NCI-H1694 treated with DMSO at 0.1 percent for 48 hours (cell line): ENCODE results near the gene TMEM121.

Experiments
- DNase-seq: peaks from one replicate; lab custom pipeline; 2025; lab: John Stamatoyannopoulos, UW

TMEM121 gene

DNA sequence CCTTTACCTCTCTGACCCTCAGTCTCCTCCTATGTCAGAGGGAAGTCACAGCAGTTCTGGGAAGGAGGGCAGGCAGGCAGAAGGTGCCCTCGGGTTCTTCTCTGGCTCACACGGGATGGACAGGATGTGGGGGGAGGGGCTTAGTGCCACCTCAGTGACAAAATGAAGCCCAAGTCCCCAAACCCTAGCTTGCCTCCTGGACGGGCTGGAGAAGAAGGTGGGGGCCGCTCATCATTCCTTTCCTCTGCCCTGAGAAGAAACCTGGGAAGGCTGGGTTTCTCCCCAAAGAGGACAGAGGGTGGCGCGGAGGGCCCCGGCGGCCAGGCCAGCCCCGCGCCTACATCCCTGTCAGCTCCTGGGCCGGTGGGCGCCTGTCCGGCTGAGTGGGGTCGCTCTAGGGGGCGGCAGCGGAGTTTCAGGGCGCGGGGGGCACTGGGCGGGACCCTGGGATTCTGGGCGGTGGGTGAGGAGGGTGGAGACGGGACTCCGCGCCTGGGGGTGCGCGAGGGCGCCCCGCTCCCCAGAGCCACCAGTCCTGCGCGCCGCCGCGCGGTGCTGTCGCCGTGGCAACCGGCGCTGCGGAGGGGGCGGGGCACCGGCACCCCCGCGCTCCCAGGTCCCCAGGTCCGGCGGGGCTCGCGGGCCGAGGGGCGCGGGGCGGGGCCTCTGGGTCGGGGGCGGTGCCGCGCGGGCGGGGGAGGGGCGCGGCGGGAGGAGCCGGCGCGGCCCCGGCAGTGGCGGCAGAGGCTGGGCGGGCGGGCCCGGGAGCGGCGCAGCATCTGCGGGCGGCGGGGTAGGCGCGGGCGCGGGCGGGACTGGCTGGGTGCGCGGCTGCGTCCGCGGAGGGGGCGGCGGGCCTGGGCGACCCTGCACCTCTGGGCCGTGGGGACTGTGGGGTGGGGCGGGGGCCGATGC is at the start of gene TMEM121:
Gene TMEM121, plus strand, starts transcription at position 723 of the 915 bp plus-strand sequence. CDS start 2,252 bp downstream, outside the sequence.
- DNase-seq: no peak

DNA sequence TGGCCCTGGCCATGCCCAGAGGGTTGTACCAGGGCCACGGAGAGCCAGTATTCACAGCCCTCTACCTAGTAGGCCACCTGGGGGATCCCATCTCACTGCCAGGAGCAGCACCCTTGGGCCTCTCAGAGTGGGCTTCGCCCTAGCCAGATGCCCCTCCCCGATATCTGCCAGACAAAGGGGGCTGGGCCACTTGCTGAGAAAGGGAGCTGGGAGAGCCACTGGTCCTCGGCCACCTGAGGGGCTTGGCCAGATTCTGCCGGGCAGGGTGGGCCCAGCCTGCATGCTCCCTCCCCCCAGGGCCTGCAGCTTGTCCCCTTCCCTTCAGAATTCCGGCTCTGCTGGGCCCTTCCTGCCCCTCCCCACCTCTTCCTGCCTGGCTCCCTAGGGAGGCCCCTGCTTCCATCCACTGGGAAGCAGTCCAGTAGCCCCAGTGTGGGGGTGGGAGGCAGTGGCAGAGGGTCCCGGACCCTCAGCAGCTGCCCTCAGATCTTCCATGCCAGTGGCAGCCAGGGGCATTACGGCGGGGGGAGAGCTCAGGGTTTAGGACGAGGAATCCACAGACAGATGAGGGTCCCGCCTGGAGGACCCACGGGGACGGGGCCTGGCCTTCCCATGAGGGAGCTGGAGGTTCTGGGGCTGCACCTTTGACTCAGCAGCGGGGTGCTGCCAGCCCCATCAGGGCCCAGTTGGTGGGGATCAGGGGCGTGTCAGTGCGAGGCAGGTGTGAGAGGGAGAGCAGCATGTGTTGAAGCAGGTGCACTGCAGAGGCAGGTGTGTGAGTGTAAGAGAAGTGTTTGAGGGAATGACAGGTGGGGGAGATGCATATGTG is 49.3 kb upstream of the TMEM121 start:
- DNase-seq: no peak

DNA sequence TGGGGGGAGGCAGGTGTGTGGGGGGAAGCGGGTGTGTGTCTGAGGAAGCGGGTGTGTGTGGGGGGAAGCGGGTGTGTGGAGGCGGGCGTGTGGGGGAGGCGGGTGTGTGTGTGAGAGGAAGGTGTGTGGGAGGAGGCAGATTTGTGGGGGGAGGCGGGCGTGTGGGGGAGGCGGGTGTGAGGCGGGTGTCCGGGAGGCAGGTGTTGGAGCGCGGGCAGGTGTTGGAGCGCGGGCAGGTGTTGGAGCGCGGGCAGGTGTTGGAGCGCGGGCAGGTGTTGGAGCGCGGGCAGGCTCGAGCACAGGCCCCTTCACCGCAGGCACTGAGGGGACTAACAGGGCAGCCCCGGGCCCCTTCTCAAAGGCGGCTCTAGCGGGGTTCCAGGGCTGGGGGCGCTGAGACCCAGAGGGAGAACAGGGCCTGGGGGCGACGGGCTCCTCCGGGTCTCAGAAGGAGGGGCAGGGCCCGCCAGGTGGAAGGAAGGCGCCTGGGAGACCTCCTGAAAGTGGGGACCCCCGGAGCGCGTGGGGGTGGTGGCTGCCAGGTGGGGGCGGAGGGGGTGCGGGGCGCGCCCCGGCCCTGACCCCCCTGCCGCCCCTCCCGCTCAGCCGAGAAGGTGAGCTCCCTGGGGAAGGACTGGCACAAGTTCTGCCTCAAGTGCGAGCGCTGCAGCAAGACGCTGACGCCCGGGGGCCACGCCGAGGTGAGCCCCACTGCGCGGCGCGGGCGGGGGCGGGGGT is 48.6 kb upstream of the TMEM121 start:
- DNase-seq: no peak

DNA sequence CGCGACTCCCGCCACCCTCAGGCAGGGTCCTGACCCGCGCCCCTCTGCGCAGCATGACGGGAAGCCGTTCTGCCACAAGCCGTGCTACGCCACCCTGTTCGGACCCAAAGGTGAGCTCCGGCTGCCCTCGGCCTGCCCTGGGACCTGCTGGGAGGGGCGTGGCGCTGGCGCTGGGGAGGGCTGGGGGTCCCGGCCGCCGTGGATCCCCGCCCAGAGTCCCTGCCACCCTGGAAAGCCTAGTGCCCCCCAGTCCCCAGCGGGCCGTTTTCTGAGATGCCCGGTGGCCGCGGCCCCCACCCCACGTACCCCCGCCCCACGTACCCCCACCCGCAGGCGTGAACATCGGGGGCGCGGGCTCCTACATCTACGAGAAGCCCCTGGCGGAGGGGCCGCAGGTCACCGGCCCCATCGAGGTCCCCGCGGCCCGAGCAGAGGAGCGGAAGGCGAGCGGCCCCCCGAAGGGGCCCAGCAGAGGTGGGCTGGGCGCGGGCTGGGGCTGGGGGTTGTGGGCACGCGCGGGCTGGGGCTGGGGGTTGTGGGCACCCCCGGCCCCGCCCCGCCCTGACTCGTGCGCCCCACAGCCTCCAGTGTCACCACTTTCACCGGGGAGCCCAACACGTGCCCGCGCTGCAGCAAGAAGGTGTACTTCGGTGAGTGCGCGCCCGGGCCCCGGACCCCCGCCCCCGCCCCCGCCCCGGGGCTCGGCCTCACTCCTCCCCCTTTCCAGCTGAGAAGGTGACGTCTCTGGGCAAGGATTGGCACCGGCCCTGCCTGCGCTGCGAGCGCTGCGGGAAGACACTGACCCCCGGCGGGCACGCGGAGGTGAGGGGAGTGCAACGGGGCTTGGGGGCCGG is 47.8 kb upstream of the TMEM121 start:
- DNase-seq: no peak

DNA sequence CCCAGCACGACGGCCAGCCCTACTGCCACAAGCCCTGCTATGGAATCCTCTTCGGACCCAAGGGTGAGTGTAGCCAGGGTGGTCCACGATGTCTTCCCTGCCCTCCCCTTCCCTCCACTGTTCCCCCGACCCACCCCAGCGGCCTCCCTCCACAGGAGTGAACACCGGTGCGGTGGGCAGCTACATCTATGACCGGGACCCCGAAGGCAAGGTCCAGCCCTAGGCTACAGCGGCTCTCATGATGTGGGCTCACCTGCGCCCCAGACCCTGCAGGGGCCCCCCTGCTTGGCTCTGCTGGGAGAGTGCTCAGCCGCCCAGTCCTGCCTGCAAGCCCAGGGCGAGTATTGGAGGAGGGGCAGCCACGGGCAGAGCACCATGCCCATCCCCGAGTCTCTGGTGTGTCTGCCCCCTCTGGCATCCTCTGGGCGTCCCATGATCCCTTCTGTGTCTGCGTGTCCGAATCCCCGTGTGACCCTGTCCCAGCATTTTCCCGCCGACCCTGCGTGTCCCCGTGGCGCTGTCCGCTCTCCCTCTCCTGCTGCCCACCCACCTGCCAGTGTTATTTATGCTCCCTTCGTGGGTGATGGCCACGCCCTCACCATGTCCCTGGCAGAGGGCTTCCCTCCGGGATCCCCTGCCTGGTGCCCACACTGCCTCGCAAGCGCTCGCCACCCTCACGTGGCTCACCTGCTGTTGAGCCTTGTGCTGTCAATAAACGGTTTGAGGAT is 46.8 kb upstream of the TMEM121 start:
- no peak for DNase-seq

DNA sequence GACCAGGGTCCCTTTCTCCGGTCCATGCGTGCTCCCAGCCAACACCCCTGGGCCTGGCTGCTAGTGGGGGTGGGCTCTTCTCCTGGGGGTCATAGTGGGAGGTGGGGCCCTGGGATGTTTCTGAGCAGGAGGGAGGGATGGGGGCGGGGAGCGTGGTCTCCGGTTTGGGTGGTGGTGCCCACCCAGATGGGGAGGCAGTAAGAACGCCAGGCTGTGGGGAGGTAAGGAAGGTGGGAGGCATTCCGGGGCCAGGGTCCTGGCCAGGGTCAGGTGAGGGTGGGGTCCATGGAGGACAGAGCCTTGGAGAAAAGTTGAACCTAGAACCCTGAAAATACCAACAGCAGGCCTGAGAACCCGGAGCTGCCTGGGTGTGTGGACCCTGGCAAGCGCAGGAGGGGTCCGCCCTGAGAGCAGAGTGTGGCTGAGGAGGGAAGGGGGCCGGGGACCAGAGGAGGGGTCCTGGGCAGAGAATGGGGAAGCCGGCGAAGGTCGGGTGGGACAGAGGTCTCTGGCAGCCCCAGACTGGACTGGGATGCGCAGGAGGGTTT is 46.1 kb upstream of the TMEM121 start:
- no peak for DNase-seq

DNA sequence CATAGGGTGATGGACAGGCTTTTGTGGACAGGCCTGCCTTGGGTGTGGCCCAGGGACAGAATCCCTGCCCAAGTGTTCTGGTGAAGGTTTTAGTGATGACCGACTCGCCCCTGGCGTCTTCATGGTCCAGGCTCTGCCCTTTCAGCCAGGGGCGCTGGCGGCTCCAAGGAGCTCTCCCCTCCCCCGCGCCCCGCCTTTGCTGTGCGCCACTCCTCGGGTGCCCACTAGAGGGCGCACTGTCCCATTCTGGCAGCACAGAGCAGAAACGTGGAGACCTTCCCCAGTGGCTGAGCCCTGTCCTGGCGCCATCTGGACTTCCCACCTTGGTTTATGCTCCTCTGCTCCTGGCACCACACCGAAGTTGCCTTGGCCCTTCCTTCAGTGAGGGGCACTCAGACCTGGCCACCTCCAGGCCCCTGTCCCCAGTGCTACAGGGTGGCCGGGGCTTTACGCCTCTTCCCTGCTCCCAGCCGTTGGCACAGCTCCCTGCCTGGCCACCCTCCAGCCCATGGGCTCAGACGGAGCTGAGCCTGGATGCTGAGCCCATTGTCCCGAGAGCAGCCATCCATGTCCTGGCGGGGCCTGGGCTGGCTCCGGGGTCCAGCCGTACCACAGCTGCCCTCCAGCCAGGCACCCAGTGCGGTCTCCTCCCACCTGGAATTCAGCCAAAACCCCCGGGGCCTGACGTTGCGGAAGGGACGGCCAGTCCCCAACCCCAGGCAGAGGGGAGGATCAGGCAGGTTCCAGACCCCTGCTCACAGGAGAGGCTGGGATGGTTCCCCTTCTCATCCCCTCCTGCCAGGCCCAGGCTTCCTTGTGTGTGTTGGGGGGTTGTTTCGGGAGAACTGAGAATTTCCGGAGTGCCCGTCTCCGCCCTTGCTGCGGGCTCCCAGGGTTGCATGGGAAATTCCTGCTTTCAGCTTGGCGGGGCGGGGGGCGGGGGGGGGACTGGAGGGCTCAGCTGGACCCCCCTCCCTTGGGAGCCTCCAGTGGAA is 45.3 kb upstream of the TMEM121 start:
- DNase-seq: peak; percentile 87

DNA sequence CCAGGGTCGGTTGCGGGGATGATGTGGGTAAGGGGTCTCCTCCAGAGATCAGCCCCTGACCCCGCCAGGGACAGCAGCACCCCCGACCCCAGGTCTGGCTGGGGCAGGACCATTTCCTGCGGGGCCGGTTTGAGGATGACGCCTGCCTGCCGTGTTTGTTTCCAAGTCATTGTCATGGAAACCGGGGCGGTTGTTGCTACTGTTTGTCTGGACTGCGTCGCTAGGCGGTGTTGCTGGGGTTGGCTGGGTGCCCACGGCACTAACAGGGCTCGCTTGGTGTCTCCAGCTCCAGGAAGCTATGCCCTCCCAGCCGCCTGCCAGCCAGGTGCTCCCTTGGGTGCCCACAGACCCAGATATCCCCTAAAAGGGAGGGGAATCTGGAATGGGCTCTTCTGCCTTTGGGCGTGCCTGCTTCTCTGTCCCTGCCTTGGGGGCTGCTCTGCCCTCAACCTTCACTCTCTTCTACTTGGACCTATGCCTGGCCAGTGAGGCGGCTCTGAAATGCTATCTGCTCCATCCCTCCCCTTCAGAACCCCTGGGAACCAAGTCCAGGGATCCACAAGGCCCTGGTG is 44.4 kb upstream of the TMEM121 start:
- DNase-seq: peak; percentile 98

DNA sequence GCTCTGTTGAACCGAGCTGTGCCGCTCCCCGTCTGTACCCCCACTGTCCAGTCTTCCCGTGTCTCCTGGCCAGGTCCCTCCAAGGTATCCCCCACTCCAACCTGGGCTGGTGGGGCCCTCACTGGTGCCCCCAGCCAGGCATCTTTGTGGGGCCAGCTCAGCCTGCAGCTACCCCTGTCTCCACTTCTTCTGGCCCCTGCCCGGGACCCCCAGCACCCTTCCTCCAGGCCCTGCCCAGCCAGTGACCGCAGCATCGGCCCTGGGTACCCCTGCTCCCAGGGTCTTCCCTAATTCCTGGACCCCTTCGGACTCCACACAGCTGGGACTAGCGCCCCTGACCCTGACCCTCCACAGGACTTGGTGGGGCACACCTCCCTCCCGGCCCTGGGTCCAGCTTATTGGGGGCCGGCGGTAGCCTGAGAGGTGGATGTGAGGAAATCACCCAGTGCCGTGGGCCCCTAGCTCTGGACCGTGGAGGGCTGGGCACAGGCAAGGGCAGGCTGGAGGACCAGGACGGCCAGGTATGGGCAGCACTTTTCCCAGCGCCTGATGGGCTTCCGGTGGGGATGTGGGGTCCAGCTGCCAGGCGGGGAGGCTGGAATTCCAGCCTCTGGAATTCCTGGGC is 43.8 kb upstream of the TMEM121 start:
- no peak for DNase-seq

DNA sequence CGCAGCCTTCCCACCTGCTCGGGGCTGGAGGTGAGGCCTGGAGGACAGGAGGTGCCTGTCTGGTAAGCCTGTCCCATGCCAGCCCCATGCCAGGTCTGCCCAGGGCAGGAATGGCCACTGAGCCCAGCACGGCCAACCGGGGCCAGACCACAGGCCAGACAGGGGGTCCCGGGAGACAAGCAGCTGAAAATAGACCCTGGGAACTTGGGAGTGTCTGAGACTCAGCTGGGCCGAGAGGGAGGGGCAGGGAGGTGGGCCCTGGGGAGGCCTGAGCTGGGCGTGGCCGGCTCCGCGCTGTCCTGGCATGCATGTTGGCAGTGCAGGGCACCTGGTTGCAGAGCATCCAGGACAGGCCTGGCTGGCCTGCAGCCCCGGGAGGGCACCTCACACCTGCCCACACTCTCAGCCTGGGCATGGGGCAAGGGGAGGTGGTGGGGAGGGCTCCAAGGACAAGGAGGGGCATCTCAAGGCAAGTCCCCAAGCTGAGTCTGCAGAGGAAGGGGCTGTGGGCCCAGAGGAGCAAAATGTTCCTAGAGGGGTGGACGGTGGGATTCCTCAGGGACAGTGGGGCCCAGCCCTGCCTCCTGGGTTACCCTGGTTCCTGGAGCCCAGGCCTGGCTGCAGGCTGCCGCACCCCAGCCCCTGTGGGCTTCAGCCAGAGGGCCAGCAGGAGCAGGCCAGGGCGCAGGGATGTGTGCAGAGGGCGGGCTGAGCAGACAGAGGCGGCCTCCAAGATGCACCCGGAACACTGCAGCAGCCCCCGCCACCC is 42.9 kb upstream of the TMEM121 start:
- DNase-seq: no peak

DNA sequence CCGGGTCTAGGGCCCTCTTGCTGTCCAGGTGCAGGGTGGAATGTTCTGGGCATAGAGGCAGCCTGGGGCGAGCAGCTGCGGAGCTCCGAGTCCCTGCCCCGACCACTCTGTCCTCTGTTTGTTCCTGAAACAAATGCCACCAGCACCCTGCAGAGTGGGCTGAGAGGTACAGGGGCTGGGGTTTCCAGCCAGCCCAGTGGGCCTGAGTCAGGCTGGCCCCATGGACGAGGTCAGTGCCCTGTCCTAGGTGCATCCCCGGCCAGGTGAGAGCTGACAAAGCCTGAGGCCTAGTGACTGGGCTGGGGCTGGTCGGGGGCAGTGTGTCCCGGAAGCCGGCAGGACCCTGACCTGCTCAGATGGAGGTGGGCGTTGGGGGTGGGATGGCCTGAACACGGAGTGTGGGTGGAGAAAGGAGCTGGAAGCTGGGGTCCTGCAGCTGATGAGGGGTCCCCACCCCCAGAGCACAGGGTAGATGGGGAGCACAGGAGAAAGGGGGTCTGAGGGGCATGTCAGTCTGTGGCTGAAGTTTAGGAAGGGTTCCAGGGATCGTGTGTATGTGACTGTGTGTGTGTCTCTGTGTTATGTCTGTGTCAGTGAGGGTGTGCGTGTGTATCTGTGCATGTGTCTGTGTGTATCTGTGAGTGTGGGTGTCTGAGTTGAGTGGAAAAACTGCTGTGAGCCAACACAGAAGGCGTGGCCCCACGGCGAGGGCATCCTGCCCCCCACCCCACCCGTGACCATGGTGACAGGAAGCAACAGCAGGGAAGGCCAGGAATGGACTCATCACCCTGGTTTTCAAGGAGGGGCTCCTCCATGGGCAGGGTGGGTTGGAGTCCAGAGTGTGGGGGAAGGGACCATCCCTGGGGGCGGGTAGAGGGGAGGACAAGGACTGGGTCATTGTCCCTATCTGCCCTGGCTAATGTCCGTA is 42.0 kb upstream of the TMEM121 start:
- DNase-seq: no peak

DNA sequence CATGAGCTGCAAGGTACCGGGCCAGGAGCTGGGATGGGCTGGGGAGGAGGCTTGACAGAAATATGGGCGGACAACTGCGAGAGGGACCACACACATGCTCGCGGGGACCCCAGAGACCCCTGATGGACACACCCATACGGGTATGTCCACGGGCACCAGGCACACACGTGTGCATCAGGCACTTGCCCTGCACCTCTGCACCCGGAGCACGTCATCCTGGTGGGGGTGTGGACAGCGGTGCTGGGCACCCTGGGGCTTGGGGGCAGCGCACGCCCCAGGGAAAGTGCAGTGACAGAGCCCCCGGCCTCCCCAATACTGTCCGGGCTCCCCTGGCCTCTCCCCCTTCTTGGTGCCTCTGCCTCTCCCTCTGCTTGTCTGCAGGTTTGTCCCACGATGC is 41.4 kb upstream of the TMEM121 start:
- no peak for DNase-seq

DNA sequence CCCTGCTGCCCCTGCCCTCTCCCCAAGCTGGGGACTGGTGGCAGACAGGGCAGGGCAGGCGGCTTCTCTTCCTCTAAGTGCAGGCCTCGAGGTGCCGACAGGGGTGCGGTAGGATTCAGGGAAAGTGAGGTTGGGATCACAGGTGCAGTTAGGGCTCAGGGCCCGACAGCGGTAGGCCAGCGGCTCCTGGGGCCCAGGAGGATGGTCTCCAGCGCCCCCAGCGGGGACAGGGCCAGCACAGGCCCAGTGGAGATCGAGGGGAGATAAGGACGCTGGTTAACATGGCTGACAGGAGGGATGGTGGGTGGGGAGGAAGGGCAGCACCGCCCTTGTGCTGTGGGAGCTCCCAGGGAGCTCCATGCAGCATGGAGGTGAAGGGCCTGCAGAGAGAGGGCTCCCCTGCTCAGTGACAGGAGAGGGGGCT is 40.6 kb upstream of the TMEM121 start:
- no peak for DNase-seq

DNA sequence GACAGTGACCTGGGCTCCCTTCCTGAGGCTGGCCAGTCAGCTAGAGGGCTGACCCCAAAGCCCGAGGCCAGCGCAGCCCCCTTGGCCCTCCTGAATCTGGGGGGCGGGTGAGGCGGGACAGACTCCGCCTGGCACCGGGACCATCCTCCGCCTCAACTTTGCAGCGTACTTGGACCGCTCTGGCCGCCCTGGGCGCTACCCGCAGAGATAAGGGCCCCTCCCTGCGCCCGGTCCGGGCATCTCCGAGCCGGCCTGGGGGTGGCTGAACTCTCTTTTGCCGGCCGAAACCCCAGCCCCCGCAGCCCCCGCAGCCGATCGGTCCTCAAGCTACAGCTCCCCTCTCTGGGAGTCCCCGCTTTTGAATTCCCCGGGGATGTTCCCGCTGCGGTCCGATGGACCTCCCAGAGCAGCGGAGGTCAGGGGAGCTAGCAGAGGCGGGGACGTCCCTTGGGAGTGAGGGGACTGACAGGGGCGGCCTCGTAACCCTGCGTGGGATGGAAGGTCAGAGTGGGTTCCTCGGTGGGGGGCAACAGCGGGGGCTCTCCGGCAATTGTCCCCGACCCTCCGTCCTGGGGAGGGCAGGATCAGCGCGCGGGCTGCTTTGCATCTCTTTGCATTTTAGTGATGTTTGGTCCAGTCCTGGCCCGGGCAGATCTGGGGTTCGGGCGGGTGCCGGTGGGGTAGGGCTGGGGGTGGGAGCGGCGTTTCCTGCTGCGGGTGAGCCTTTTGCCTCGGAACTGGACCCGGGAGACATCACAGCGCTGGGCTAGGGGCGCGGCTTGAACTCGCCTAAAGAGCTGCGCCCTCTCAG is 40.0 kb upstream of the TMEM121 start, which contains the start of gene CRIP1:
Gene CRIP1, plus strand, starts transcription at position 724 of the 811 bp plus-strand sequence. CDS start 374 bp downstream, outside the sequence.
- no peak for DNase-seq

DNA sequence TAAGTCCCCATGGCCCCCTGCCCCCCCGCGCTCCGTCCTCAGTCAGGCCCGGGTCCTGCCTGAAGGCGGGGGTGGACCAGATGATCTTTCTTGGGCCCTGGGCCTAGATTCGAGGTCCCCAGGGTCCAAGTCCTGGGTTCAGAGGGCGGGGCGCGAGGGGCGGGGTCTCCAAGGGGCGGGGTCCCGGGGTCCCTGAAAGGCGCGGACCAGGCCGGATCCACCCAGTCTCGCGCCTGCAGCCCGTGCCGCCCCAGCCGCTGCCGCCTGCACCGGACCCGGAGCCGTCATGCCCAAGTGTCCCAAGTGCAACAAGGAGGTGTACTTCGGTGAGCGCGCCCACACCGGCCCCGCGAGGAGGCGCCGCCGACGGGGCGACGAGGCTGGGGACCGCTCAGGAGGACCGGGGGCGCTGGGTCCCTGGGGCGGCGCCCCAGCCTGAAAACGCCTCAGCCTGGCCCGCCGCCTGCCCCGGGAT is 39.4 kb upstream of the TMEM121 start:
- no peak for DNase-seq
